SK-N-SH treated with all-trans-retinoic acid at 6 μM for 48 hours (cell line): ENCODE data around the gene HSPA4.

Source experiments
- ATAC-seq: fragments of 200-7000 bp; cut with Tn5 transposase; 3 replicates; pipeline ENCODE4 v1.9.1; 2020; ENCODE audit warnings: mild to moderate bottlenecking, moderate library complexity
- ARNTL ChIP-seq: fragments of 450-650 bp; formaldehyde crosslinking; IDR thresholded peaks from 2 replicates; pipeline ENCODE4 v1.5.0; 2020; ENCODE audit warnings: low read depth, mild to moderate bottlenecking, moderate library complexity, borderline replicate concordance
- BACH2 ChIP-seq: fragments of 250-450 bp; sonication (Bioruptor Pico); IDR thresholded peaks from 2 replicates; pipeline ENCODE4 v1.9.0; 2021; ENCODE audit warnings: mild to moderate bottlenecking, borderline replicate concordance
- CSDC2 ChIP-seq: fragments of 250-450 bp; sonication (Bioruptor Pico); IDR thresholded peaks from 2 replicates; pipeline ENCODE4 v1.5.0; 2020; ENCODE audit warnings: mild to moderate bottlenecking, moderate library complexity
- ESRRG ChIP-seq: fragments of 250-450 bp; sonication (Bioruptor Pico); IDR thresholded peaks from 2 replicates; pipeline ENCODE4 v1.6.1; 2021; ENCODE audit warnings: mild to moderate bottlenecking
- GLIS3 ChIP-seq: fragments of 250-450 bp; sonication (Bioruptor Pico); IDR thresholded peaks from 2 replicates; pipeline ENCODE4 v1.5.0; 2020; ENCODE audit warnings: mild to moderate bottlenecking, moderate library complexity
- ISL1 ChIP-seq: fragments of 250-450 bp; sonication (Bioruptor Pico); IDR thresholded peaks from 2 replicates; pipeline ENCODE4 v2.1.2; 2022; ENCODE audit warnings: mild to moderate bottlenecking, moderate library complexity
- OSR1 ChIP-seq: fragments of 250-450 bp; sonication (Bioruptor Pico); IDR thresholded peaks from 2 replicates; pipeline ENCODE4 v1.8.0; 2022; ENCODE audit warnings: moderate library complexity, mild to moderate bottlenecking, inconsistent platforms
- PATZ1 ChIP-seq: fragments of 250-450 bp; sonication (Bioruptor Pico); IDR thresholded peaks from 2 replicates; pipeline ENCODE4 v1.8.0; 2020; ENCODE audit warnings: mild to moderate bottlenecking, moderate library complexity, borderline replicate concordance
- POU6F1 ChIP-seq: fragments of 250-450 bp; sonication (Bioruptor Pico); IDR thresholded peaks from 2 replicates; pipeline ENCODE4 v1.8.0; 2021; ENCODE audit warnings: low read depth, mild to moderate bottlenecking, moderate library complexity, borderline replicate concordance
- PPARA ChIP-seq: fragments of 250-450 bp; sonication (Bioruptor Pico); IDR thresholded peaks from 2 replicates; pipeline ENCODE4 v1.5.0; 2020; ENCODE audit warnings: mild to moderate bottlenecking, borderline replicate concordance
- RARB ChIP-seq: fragments of 250-450 bp; sonication (Bioruptor Pico); IDR thresholded peaks from 2 replicates; pipeline ENCODE4 v1.8.0; 2021; ENCODE audit warnings: mild to moderate bottlenecking, moderate library complexity
- SNAI2 ChIP-seq: fragments of 250-450 bp; sonication (Bioruptor Pico); IDR thresholded peaks from 2 replicates; pipeline ENCODE4 v1.5.0; 2020; ENCODE audit warnings: mild to moderate bottlenecking, moderate library complexity
- TCF4 ChIP-seq: fragments of 250-450 bp; sonication (Bioruptor Pico); IDR thresholded peaks from 2 replicates; pipeline ENCODE4 v1.8.0; 2021; ENCODE audit warnings: mild to moderate bottlenecking, moderate library complexity, borderline replicate concordance
- TOX ChIP-seq: fragments of 250-450 bp; sonication (Bioruptor Pico); IDR thresholded peaks from 2 replicates; pipeline ENCODE4 v1.8.0; 2021; ENCODE audit warnings: mild to moderate bottlenecking, moderate library complexity, borderline replicate concordance
- TSHZ2 ChIP-seq: fragments of 250-450 bp; sonication (Bioruptor Pico); IDR thresholded peaks from 2 replicates; pipeline ENCODE4 v1.5.0; 2020; ENCODE audit warnings: mild to moderate bottlenecking, moderate library complexity
- ZC3H10 ChIP-seq: fragments of 250-450 bp; sonication (Bioruptor Pico); IDR thresholded peaks from 2 replicates; pipeline ENCODE4 v1.5.1; 2021; ENCODE audit warnings: mild to moderate bottlenecking, moderate library complexity
- ZFP3 ChIP-seq: fragments of 250-450 bp; sonication (Bioruptor Pico); IDR thresholded peaks from 2 replicates; pipeline ENCODE4 v1.5.0; 2020; ENCODE audit warnings: mild to moderate bottlenecking, moderate library complexity
- ZFP30 ChIP-seq: fragments of 450-650 bp; formaldehyde crosslinking; IDR thresholded peaks from 2 replicates; pipeline ENCODE4 v1.5.0; 2022; ENCODE audit warnings: mild to moderate bottlenecking, moderate library complexity
- ZNF565 ChIP-seq: fragments of 450-650 bp; formaldehyde crosslinking; conservative IDR thresholded peaks from 2 replicates; pipeline ENCODE4 v1.5.0; 2020; ENCODE audit warnings: low read depth, mild to moderate bottlenecking, moderate library complexity
- ZNF70 ChIP-seq: fragments of 450-650 bp; formaldehyde crosslinking; IDR thresholded peaks from 2 replicates; pipeline ENCODE4 v1.5.0; 2020; ENCODE audit warnings: mild to moderate bottlenecking, moderate library complexity
- ZNF8 ChIP-seq: fragments of 450-650 bp; formaldehyde crosslinking; IDR thresholded peaks from 2 replicates; pipeline ENCODE4 v1.5.0; 2020; ENCODE audit warnings: mild to moderate bottlenecking, moderate library complexity
- TF ChIP-seq, protein P1 (sequence below): fragments of 250-450 bp; sonication (Bioruptor Pico); IDR thresholded peaks from 2 replicates; pipeline ENCODE4 v1.5.1; 2021; ENCODE audit warnings: mild to moderate bottlenecking, moderate library complexity
- TF ChIP-seq, protein P2 (sequence below): fragments of 250-450 bp; sonication (Bioruptor Pico); IDR thresholded peaks from 2 replicates; pipeline ENCODE4 v1.5.1; 2020; ENCODE audit warnings: low read depth, mild to moderate bottlenecking, moderate library complexity

The HSPA4 gene

GRCh38 chr5:133120156-133120750, 68.4 kb downstream of the HSPA4 start:
- TF ChIP-seq ZNF70 (CRISPR knock-in tag) (no peak), OSR1 (CRISPR knock-in tag) (no peak), SNAI2 (no peak), ZFP30 (CRISPR knock-in tag) (no peak), BACH2 (CRISPR knock-in tag) (no peak), ZNF565 (CRISPR knock-in tag) (no peak), CSDC2 (no peak), ZC3H10 (CRISPR knock-in tag) (no peak), POU6F1 (CRISPR knock-in tag) (no peak), ZNF8 (no peak), TCF4 (CRISPR knock-in tag) (no peak), PPARA (no peak), TOX (CRISPR knock-in tag) (no peak), ARNTL (no peak), RARB (CRISPR knock-in tag) (no peak), GLIS3 (CRISPR knock-in tag) (no peak), PATZ1 (CRISPR knock-in tag) (no peak), TSHZ2 (CRISPR knock-in tag) (no peak)
- TF ChIP-seq, protein P1, sequence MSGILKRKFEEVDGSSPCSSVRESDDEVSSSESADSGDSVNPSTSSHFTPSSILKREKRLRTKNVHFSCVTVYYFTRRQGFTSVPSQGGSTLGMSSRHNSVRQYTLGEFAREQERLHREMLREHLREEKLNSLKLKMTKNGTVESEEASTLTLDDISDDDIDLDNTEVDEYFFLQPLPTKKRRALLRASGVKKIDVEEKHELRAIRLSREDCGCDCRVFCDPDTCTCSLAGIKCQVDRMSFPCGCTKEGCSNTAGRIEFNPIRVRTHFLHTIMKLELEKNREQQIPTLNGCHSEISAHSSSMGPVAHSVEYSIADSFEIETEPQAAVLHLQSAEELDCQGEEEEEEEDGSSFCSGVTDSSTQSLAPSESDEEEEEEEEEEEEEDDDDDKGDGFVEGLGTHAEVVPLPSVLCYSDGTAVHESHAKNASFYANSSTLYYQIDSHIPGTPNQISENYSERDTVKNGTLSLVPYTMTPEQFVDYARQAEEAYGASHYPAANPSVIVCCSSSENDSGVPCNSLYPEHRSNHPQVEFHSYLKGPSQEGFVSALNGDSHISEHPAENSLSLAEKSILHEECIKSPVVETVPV (CRISPR knock-in tag), result no peak
- TF ChIP-seq, protein P2, sequence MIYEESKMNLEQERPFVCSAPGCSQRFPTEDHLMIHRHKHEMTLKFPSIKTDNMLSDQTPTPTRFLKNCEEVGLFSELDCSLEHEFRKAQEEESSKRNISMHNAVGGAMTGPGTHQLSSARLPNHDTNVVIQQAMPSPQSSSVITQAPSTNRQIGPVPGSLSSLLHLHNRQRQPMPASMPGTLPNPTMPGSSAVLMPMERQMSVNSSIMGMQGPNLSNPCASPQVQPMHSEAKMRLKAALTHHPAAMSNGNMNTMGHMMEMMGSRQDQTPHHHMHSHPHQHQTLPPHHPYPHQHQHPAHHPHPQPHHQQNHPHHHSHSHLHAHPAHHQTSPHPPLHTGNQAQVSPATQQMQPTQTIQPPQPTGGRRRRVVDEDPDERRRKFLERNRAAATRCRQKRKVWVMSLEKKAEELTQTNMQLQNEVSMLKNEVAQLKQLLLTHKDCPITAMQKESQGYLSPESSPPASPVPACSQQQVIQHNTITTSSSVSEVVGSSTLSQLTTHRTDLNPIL (CRISPR knock-in tag), result no peak
- ATAC-seq, result no peak

DNA sequence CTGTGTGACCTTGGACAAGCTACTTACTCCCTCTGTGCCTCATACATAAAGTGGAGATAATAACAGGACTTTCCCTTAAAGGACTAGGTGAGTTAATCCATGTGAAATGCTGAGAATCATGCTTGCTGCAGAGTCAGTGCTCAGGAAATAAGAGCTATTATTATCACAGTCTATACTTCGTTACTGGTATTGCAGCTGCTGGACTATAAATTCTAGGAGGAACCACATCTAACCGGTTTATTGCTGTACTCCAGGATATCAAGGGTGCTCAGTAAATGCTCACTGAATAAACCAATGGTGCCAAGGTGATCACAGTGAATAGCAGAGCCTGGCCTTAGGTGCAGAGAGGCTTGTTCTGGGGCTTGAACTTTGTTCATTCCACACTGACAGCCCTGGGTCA, 69.3 kb downstream of the HSPA4 start:
- ATAC-seq, result no peak
- TF ChIP-seq RARB (CRISPR knock-in tag) (no peak), SNAI2 (no peak), GLIS3 (CRISPR knock-in tag) (no peak), ISL1 (no peak), ZNF565 (CRISPR knock-in tag) (no peak), ZFP3 (CRISPR knock-in tag) (no peak), TOX (CRISPR knock-in tag) (no peak), PPARA (no peak), CSDC2 (no peak), ZNF70 (CRISPR knock-in tag) (no peak), ZFP30 (CRISPR knock-in tag) (no peak), ESRRG (CRISPR knock-in tag) (no peak), OSR1 (CRISPR knock-in tag) (no peak), BACH2 (CRISPR knock-in tag) (no peak), TSHZ2 (CRISPR knock-in tag) (no peak)
- TF ChIP-seq, protein P1 (CRISPR knock-in tag), result no peak
- TF ChIP-seq, protein P2 (CRISPR knock-in tag), result no peak
